IMR-90 (cell line): ENCODE results near the gene GPC5. TPM values are rescaled to one million over a fixed set of nuclear protein-coding genes. Genes with fewer than 3 reads are reported as not detected.

Source experiments
- ATAC-seq: fragments of 200-7000 bp; cut with Tn5 transposase; 2 replicates; pipeline ENCODE4 v1.9.1; 2020; ENCODE audit warnings: low read depth, mild to moderate bottlenecking, moderate library complexity
- BruUV-seq: library from RNA; stranded (reverse); fragments of 400-500 nt; replicated peaks from 2 replicates; lab custom pipeline; 2021; lab: Mats Ljungman, UMichigan
- CTCF ChIA-PET: fragments of 300-600 bp; formaldehyde crosslinking; extraction: SDS; loops from one replicate; lab custom pipeline; 2021; ENCODE audit warnings: antibody characterized with exemption; lab: Yijun Ruan, JAX
- POLR2A ChIA-PET: fragments of 300-600 bp; sonication (Branson Sonifier 250); formaldehyde crosslinking; loops from one replicate; lab custom pipeline; 2022; ENCODE audit warnings: antibody characterized with exemption; ENCODE audit not compliant: unreplicated experiment; lab: Charles Lee
- DNase-seq: peaks from one replicate; pipeline ENCODE4 v3.0.0; 2013
- H2AFZ ChIP-seq: replicated peaks from 2 replicates; pipeline ENCODE3; 2013; ENCODE audit warnings: low read length, mild to moderate bottlenecking; ENCODE audit not compliant: poor library complexity
- H2AK5ac ChIP-seq: 2 replicates; pipeline ENCODE4 v1.6.1; 2013; ENCODE audit warnings: low read depth, low read length, inconsistent platforms
- H2AK9ac ChIP-seq: replicated peaks from 2 replicates; pipeline ENCODE3; 2013; ENCODE audit warnings: mild to moderate bottlenecking, low read depth, low read length, moderate library complexity; ENCODE audit not compliant: poor library complexity
- H2BK120ac ChIP-seq: 2 replicates; pipeline ENCODE4 v1.6.1; 2013; ENCODE audit warnings: low read depth, low read length, inconsistent platforms
- H2BK15ac ChIP-seq: 3 replicates; pipeline ENCODE4 v1.6.1; 2013; ENCODE audit warnings: low read depth, low read length, inconsistent platforms
- H2BK20ac ChIP-seq: 2 replicates; pipeline ENCODE4 v1.6.1; 2013; ENCODE audit warnings: low read depth, mild to moderate bottlenecking, inconsistent platforms, low read length, moderate library complexity
- H2BK5ac ChIP-seq: 2 replicates; pipeline ENCODE4 v1.6.1; 2013; ENCODE audit warnings: mild to moderate bottlenecking, low read depth, low read length, inconsistent platforms; ENCODE audit not compliant: poor library complexity, severe bottlenecking
- H3K14ac ChIP-seq: replicated peaks from 2 replicates; pipeline ENCODE4 v1.6.1; 2013; ENCODE audit warnings: low read depth, low read length, inconsistent platforms
- H3K18ac ChIP-seq: 2 replicates; pipeline ENCODE4 v1.6.1; 2013; ENCODE audit warnings: low read depth, low read length, control low read depth
- H3K23ac ChIP-seq: 2 replicates; pipeline ENCODE4 v1.6.1; 2013; ENCODE audit warnings: low read depth, low read length, inconsistent platforms
- H3K27ac ChIP-seq: 2 replicates; pipeline ENCODE4 v1.5.1; 2013; ENCODE audit warnings: mild to moderate bottlenecking, control low read depth, low read length; ENCODE audit not compliant: insufficient read depth
- H3K27me3 ChIP-seq: 2 replicates; pipeline ENCODE4 v1.6.1; 2013; ENCODE audit warnings: low read length; ENCODE audit not compliant: control insufficient read depth, insufficient read depth
- H3K36me3 ChIP-seq: 2 replicates; pipeline ENCODE4 v1.6.1; 2013; ENCODE audit warnings: low read length, mixed read lengths; ENCODE audit not compliant: control insufficient read depth, insufficient read depth
- H3K4ac ChIP-seq: 2 replicates; pipeline ENCODE4 v1.6.1; 2013; ENCODE audit warnings: low read depth, low read length, inconsistent platforms
- H3K4me1 ChIP-seq: 2 replicates; pipeline ENCODE4 v1.6.1; 2013; ENCODE audit warnings: low read length, mixed read lengths; ENCODE audit not compliant: control insufficient read depth, insufficient read depth
- H3K4me2 ChIP-seq: 2 replicates; pipeline ENCODE4 v1.6.1; 2013; ENCODE audit warnings: low read depth, mild to moderate bottlenecking, control low read depth, low read length, moderate library complexity
- H3K4me3 ChIP-seq: 2 replicates; pipeline ENCODE4 v1.5.1; 2013; ENCODE audit warnings: low read depth, mild to moderate bottlenecking, control low read depth, low read length, moderate library complexity; ENCODE audit not compliant: insufficient read depth
- H3K56ac ChIP-seq: 2 replicates; pipeline ENCODE4 v1.6.1; 2013; ENCODE audit warnings: low read length, inconsistent platforms; ENCODE audit not compliant: insufficient read depth; ENCODE audit errors: extremely low read depth
- H3K79me1 ChIP-seq, 2 experiments: 2 replicates each; pipeline ENCODE4 v1.6.1; 2013; ENCODE audit warnings: low read length in 2 of 2, inconsistent platforms in 1 of 2, low read depth in 1 of 2
- H3K9ac ChIP-seq: 2 replicates; pipeline ENCODE4 v1.6.1; 2013; ENCODE audit warnings: low read depth, low read length, control low read depth
- H3K9me1 ChIP-seq: 2 replicates; pipeline ENCODE4 v1.6.1; 2013; ENCODE audit warnings: low read length, inconsistent platforms; ENCODE audit not compliant: insufficient read depth
- H3K9me3 ChIP-seq: 2 replicates; pipeline ENCODE4 v1.6.1; 2013; ENCODE audit warnings: low read length; ENCODE audit not compliant: control insufficient read depth, insufficient read depth
- H4K20me1 ChIP-seq: 2 replicates; pipeline ENCODE4 v1.6.1; 2013; ENCODE audit warnings: low read length, inconsistent platforms; ENCODE audit not compliant: insufficient read depth
- H4K5ac ChIP-seq: 2 replicates; pipeline ENCODE4 v1.6.1; 2013; ENCODE audit warnings: mild to moderate bottlenecking, low read depth, low read length, control low read depth
- H4K8ac ChIP-seq, 2 experiments: 2 replicates each; pipeline ENCODE4 v1.6.1; 2013; ENCODE audit warnings: low read depth in 2 of 2, low read length in 2 of 2, control low read depth in 1 of 2, inconsistent platforms in 1 of 2
- H4K91ac ChIP-seq: 2 replicates; pipeline ENCODE4 v1.6.1; 2013; ENCODE audit warnings: low read depth, low read length, inconsistent platforms; ENCODE audit not compliant: insufficient read depth
- CTCF ChIP-seq: conservative IDR thresholded peaks from 2 replicates; pipeline ENCODE4 v1.5.1; 2012; ENCODE audit warnings: mild to moderate bottlenecking, low read depth, low read length, improper control_type of control experiment
- dilution Hi-C: fragments of 300-500 bp; cut with HindIII; formaldehyde crosslinking; loops from one replicate; pipeline ENCODE4 v1.14.3; 2018; ENCODE audit warnings: low sequenced_read_pairs; ENCODE audit not compliant: unreplicated experiment
- in situ Hi-C: fragments of 300-500 bp; cut with MboI; formaldehyde crosslinking; loops from 3 replicates; pipeline ENCODE4 v1.14.3; 2019; ENCODE audit warnings: low sequenced_read_pairs, inconsistent platforms, mixed read lengths
- intact Hi-C: fragments of 100-400 bp; cut with micrococcal nuclease; formaldehyde crosslinking; loops from 2 replicates; pipeline ENCODE4 v1.10.0; 2022
- polyA plus RNA-seq, 3 experiments: library from polyadenylated mRNA; depleted of rRNA; stranded (reverse); fragments of >200 nt; gene quantifications; 2 replicates each; pipeline ENCODE4 v1.2.3, GENCODE V29; 2012; ENCODE audit warnings: low replicate concordance in 1 of 3
- total RNA-seq: library from RNA; depleted of rRNA; stranded (reverse); fragments of >200 nt; gene quantifications from 2 replicates; pipeline ENCODE4 v1.2.3, GENCODE V29; 2012

The GPC5 gene
- total and polyA plus RNA-seq, 2 of the 4 experiments (the other 2 are of a cell fraction), result 0.94 to 1.8 TPM

- H3K4me3 ChIP-seq, result no peak overlapping the region
- no peaks in the 10 kb centered on the region for H3K4me1 ChIP-seq
- TF ChIP-seq CTCF, result no peak
- no peak overlapping the region for H3K56ac ChIP-seq
- H3K9me3 ChIP-seq, result no peaks in the 10 kb centered on the region
- H2AK5ac ChIP-seq, result no peak overlapping the region
- H3K79me1 ChIP-seq, result no peaks in the 10 kb centered on the region
- dilution Hi-C loops (no loop called here), in situ Hi-C loops (loop anchor here (10.0 kb wide), 2 partner anchors 505 to 1645 kb away; partner anchors contain the start of gene GPC6), intact Hi-C loops (loop anchor here (5.0 kb wide), 1 partner anchor 1642 kb away; no protein-coding TSS in a partner anchor)
- H2BK120ac ChIP-seq, result no peak overlapping the region
- no peak overlapping the region for H4K8ac ChIP-seq
- H3K27me3 ChIP-seq, result no peaks in the 10 kb centered on the region
- no peaks in the 10 kb centered on the region for H3K9me1 ChIP-seq
- no TSS peak for BruUV-seq
- H2AFZ ChIP-seq, result no peak overlapping the region
- H2BK5ac ChIP-seq, result no peak overlapping the region
- H2BK15ac ChIP-seq, result no peak overlapping the region
- H3K14ac ChIP-seq, result no peak overlapping the region
- no peak overlapping the region for H3K18ac ChIP-seq
- H3K27ac ChIP-seq, result no peak overlapping the region
- DNase-seq (no peak), ATAC-seq (no peak)
- H4K91ac ChIP-seq, result no peak overlapping the region
- H3K4ac ChIP-seq, result no peak overlapping the region
- H2AK9ac ChIP-seq, result no peak overlapping the region
- no peak overlapping the region for H3K9ac ChIP-seq
- H4K5ac ChIP-seq, result no peak overlapping the region
- ChIA-PET CTCF (no interaction called here), POLR2A (no interaction called here)
- H3K36me3 ChIP-seq, result no peaks in the 10 kb centered on the region
- H2BK20ac ChIP-seq, result no peak overlapping the region
- H4K20me1 ChIP-seq, result no peaks in the 10 kb centered on the region
- H3K23ac ChIP-seq, result no peak overlapping the region
- H3K4me2 ChIP-seq, result no peak overlapping the region
These were observed 1321.4 kb downstream of the GPC5 start for GRCh38 chr13:92719868-92720267.
